ENCODE results near the gene KIAA0513.
"Not testable (repeated sequence)": the region's sequence is repeated elsewhere in the genome, so short reads cannot be mapped to it uniquely, and the experiment has no call there.

The KIAA0513 gene

DNA sequence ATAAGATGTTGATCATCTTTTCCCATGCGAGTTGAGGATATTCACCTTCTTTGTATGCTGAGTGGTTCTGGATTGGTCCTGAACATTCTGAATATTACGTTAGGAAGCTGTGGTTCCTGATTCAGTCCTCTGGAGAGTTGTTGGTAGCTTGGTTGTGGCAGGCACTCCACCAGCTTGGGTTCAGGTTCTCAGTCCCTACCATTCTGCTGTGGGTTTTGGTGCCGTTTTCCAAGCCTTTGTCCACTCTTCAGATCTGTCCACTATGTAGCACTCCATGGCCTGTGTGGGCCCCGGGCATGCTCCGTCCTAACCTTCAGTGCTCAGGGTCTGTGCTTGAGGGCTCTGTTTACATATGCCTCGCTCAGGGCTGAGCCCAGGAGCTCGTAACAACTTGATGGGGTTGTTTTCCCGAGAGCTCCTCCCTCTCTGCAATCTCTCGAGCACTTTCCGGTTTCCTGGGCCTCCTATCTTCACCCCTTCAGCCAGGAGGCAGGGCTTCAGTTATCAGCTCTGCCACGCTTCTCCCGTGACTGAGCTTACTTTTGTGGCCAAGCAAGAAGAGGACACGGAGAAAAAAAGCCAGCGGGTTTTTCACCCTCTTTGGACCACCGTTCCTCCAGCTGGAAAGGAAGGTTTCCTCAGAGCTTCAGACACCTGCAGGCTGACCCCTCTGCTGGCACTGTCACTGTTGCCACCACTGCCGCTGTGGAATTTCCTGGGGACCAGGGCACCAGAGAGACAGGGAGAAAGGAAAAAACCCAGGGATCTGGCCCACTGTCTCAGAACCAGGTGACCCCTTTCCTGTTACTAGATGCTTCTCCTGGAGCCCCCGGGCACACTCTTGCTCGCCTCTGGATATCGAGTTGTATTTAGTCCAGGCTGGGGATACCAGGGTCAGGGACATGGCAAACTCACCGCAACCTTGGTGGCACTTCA lies 19.6 kb downstream of the KIAA0513 start:
- no peak for DNase-seq

DNA sequence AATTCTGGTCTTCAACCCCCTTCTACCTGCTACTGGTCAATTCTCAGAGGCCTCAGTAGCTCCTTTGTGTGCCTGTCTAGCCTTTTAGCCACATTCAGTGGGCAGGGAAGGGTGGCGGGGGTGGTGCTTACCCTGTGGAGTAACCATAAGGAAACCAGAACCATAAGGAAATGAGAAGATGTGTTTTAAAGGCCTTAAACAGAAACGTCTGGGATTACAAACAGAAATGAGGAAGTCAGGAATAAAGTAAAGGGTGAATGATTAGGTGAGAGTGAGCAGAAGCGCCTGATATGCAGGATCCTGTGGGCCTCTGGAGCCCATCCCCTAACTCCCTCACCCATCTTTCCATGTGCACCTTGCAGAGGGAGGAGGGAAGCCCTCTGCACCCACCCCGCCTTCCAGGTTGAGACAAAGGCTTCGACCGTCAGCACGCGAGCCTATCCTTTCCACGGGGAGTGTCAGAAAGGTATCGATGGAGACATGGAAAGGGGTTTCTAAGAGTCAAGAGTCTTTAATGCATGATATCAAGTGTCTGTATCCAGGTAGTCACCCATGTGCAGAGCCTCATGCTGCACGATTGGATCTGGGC lies 20.4 kb downstream of the KIAA0513 start:
- DNase-seq: no peak

DNA sequence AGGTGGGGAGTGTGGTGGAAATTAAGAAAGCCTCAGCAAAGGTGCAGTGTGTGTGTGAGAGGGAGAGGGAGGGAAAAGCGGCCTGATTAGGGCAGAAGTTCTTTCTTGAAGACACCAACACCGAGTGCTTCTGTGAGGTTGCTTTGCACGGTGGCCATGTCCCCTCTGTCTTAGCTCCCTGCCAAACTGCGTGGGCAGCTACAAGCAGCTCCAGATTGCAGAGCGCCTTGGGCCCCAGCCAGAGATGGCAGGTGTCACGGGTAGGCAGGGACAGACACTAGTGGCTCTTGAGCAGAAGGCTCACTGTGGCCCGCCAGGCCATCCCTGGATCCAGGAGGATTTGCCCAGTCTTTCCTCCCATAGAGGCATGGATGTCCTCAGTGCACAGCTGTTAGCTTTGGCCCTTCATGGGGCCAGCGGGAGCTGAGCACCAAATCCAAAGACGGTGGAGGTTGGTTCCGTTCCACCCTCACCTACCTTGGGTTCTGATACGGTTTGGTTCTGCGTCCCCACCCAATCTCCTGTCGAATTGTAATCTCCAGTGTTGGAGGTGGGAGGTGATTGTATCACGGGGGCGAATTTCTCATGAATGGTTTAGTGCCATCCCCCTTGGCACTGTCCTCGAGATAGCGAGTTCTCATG lies 21.4 kb downstream of the KIAA0513 start:
- DNase-seq: peak in 20 of 58 donors; percentile 10 to 78 (median 36)

DNA sequence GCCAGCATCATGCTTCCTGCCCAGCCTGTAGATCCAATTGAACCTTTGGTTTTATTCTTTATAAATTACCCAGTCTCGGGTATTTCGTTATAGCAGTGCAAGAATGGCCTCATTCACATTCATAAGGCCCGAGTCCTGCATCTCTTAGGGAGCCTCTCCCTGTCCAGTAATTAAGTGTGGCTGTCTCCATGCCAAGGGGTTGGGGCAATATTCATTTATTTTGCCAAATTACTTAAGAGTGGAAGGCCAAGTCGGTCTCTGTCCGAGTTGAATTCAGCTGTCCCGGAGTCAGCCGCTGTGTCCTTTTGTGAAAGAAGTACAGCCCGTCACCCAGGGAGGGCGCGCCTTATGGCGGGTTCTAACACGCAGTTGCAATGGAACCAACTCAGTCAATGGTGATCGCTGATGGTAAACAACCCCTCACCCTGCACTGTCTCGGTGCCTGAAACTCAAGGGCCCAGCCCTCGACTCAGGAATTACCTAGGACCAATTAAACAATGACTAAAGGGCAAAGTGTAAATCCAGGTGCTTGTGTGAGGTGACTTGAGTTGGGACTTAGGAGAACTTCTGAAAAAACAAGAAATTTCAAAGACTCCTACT lies 22.2 kb downstream of the KIAA0513 start:
- no peak for DNase-seq

DNA sequence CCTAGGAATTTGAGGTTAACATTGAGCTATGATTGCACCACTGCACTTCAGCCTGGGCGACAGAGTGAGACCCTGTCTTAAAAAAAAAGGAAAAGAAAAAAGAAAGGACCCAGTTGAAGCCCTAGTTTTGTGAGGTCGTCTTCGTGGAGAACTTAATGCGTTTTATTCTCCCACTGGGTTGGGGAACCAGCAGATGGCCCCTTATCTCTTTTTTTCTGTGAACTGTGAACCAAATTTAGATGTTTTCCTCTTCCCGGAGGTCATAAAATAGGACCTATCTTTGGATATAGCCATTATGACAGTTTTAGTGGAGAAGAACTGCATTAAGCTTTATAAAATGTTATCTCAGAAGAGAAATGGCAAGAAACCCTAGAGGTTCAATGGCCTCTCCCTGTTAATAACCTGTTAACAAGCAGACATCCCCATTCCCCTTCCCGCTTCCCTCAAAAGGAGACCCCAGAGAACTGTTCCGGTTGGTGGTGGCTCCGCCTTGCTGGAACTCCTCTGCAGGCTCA lies 23.5 kb downstream of the KIAA0513 start:
- no peak for DNase-seq

DNA sequence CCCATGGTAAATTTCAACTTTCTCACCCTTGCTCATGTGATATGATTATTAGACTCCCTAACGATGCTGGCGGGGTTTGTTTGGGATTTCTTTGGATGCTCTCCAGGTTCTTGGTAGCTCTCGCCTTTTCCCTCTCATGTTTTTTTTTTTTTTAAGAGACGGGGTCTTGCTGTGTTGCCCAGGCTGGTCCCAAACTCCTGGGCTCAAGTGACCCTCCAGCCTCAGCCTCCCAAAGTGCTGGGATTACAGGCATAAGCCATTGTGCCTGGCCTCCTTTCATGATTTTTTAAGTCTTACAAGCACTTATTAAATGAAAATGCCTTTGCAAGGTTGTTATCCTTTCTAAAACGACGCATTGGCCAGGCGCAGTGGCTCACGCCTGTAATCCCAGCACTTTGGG lies 24.1 kb downstream of the KIAA0513 start:
- DNase-seq: no peak

DNA sequence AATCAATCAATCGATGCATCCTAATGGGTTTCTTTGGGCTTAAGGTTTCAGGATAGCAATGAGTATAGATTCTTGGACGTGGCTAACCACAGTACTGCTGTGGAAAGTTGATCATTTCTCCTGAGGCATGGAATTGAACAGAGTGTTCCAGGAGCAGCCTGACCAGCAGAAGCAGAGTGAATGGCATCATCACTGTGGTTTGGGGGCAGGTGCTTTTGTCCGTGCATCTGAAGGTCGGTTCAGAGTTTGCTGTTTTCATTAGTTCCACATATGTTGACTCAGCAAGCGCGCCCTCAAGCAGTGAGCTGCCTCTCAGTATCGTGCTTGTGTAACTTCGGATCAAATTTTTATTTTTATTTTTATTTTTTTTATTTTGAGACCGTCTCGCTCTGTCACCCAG lies 24.9 kb downstream of the KIAA0513 start:
- no peak for DNase-seq

DNA sequence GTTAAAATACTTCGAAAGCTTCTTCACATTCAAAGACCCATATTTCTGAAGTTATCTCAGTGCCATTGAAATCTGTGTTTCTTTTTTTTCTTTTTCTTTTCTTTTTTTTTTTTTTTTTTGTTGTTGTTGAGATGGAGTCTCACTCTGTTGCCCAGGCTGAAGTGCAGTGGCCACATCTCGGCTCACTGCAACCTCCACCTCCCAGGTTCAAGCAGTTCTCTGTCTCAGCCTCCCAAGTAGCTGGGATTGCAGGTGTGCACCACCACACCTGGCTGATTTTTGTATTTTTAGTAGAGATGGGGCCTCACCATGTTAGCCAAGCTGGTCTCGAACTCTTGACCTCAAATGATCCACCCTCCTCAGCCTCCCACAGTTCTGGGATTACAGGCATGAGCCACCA lies 26.7 kb downstream of the KIAA0513 start:
- not testable (repeated sequence) for DNase-seq

DNA sequence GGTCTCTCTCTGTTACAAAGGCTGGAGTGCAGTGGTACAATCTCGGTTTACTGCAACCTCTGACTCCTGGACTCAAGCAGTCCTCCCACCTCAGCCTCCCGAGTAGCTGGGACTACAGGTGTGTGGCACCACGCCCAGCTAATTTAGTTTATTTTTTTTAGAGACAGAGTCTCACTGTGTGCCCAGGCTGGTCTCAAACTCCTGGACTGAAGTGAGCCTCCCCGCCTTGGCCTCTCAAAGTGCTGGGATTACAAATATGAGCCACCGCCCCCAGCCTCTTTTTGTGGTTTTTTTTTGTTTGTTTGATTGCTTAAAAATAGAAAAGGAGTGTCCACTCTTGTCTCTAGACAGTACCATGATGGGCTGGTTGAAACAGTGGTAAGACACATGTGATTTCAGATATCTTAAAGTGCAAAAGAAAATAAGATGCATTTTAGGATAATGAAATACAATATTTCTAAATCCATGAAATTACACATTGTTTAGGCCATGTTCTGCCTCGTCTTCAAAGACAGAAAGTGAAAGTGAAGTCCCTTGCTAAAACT lies 27.4 kb downstream of the KIAA0513 start:
- DNase-seq: no peak

DNA sequence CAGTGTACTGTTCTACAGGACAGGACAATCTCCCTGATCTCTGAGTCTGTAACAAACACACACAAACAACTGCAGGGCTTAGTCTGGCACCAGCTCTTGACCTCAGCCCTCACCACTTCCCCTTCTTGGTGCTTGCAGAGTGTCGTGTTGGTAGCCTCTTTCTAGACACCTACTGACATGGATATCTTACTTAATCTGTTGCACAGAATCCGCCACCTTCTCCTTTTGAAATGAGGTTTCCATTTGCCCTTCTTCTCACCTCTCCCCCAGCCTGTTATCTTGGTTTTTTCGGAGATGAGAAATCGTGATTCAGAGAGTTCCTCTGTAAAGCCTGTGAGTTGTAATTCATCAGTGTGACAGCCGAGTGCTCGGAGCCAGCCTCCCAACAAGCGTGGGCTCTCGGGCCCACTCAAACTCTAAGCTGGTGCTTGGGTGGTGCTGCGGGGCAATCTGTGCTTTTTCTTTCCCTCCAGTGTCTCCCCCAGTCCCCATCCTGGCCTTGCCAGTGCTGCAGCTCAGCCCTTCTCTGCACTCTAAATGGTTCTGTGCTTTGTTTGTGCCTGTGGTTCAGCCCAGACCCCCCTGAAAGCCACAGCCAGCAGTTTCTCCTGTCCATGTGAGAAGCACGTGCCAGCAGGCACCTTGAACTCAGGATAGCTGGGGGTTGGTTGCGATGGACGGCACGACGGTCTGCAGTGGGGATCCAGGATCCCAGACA lies 28.1 kb downstream of the KIAA0513 start:
- peak in 30 of 58 donors; percentile 15 to 79 (median 48) for DNase-seq

DNA sequence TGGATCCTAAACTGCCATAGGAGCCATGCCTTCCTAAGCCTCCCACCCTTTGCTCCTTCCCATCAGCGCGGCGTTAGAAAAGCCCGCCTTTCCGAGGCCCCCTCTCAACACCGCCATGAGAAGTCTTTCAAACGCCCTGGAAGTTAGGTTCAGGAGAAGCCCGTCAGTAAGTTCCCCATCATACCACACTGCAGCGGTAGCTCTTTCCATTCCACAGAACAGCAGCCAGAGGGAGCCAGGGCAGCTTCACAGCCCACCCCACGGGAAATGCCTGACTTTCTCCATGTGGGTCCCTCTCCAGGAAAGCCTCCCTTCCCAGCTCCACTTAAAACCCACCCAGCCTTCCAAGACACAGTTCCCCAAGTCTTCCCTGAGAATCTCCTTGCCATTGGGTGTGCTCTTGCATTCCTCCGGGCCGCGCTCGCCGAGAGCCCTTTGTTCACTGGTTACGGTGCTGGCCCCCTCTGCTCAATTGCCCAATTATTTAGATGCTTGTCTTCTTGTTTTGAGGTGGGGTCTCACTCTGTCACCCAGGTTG lies 28.7 kb downstream of the KIAA0513 start:
- peak in 10 of 58 donors; percentile 4 to 39 (median 21) for DNase-seq

DNA sequence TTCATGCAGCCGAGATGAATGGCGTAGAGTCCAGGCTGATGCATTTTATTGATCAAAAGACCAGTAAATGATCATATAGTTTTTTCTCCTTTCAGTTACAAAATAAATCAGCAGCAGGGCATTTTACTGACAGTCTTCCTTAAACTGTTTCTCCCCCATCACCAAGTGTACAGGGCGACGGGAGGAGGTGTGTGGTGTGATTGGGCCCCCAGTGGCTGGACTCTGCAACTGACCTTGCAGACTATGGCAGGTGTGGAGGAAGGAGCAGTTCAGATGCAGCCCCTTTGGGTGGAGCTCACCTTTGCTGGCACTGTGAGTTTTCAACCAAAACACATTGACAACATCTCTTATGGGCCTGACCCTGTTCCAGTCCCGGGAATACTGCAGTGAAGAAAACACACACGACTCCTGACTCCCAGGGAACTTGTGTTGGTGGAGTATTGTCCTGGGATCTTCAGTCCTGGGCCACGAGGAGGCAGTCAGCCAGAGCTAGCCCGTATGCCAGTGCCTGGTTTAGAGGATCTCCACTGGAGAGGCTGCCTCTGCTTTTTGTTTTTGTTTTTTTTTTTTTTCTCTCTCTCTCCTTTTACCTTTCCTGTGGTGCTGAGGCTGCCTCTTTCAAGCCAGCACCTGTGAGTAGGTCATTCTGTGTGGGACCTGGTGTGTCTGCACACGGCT lies 29.8 kb downstream of the KIAA0513 start:
- DNase-seq: no peak

DNA sequence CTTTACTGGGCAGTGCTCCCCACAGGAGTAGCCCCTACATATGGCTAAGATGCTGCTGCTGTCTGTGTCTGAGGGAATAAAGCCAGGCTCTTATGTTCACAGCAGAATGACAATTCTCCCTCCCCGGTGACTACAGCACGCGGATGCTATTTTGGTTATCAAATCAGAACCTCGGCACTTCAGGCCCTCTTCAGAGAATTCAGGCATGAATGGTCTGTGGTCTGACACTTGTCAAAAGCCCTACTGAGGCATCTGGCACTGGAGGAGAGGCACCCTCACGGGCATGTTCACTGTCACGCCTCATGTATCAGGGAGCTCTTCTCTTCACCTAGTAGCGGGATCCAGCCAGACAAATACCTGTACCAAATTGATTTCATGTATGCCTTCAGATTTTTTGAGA lies 30.4 kb downstream of the KIAA0513 start:
- peak in 6 of 58 donors; percentile 13 to 45 (median 18) for DNase-seq

DNA sequence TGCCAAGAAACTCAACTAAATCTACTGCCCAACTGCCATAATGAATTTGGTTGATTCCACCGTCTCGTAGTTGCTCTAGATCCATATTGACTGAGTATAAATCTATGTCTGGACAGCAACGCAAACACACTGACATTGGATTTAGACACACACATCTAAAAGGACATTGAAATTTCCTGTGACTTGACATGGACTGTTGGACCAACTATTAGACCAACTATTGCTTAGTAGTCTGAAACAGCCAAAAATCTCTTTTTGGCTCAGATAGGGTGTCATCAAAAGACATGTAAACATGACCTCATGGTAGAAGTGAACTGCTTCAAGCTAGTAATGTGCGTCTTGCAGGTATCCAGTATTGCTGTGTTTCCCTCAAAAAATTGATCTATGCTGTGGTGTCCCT lies 31.3 kb downstream of the KIAA0513 start:
- no peak for DNase-seq

DNA sequence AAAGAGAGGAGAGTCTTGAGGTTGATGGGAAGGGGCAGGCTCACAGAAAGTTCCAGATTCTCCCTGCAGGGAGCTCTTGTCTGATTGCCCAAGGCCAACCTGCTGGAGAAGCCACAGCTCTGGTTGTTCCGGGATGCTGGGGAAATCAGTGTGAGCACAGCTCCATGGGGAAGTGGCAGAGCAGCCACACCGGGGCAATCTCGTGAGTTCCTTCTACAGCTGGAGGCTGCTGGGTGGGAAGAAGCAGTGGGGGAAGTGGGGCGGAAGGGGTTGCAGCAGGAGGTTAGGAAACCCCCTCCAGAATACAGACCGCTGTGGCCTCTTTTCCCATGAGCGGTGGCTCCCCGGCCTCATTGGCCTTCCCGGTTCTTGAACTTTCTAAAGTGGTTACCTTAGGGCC lies 34.0 kb downstream of the KIAA0513 start:
- peak in 9 of 58 donors; percentile 7 to 33 (median 24) for DNase-seq

DNA sequence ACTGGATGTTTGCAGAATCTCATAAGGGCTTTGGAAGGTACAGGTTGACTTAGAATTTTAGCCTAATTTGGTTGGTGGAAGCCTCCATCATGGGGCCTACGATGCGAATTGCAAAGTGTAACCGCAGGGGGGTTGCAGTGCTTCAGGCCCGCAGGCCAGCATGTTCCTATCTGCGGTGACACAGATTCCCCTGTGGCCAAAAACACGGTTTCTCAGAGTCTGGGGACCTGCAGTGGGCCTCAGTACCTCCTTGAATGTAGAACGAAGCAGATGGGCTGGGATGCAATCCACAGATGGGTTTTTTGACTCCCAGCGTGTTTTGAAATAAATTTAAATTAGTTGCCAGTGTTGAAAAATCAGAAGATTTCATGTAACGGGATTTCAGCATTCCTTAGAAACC lies 34.7 kb downstream of the KIAA0513 start:
- no peak for DNase-seq

DNA sequence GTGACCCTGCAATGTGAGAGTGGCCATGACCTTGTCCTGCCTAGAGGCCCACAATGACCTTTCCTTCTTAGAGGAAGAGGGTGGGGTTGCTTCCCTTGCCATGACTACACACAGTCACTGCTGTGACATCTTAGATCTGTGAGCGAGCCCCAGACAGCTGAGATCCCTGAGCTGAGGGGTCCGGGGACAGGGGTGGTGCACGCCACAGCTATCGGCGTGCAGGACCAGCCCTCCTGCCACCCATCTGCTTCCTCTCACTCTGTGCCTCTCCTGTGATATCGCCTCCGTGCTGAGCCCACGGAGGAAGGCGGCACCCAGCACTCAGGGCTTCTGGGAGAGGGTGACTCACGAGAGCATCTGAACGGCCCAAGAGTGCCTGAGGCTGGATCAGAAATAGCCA lies 35.2 kb downstream of the KIAA0513 start:
- peak in 9 of 58 donors; percentile 17 to 53 (median 27) for DNase-seq

DNA sequence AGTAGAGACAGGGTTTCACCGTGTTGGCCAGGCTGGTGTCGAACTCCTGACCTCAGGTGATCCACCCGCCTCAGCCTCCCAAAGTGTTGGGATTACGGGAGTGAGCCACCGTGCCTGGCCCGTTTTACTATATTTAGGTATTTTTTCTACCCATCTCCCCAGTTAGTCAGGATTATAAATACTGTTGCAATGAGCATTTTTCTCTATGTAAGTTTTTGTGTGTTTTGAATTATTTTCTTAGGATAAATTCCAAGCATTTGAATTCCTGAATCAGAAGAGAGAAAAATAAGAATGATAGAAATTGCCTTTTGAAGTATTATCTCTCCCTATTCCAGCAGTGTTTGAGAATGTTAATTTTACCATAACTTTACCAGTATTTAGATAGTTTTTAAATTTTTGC lies 36.6 kb downstream of the KIAA0513 start:
- no peak for DNase-seq

DNA sequence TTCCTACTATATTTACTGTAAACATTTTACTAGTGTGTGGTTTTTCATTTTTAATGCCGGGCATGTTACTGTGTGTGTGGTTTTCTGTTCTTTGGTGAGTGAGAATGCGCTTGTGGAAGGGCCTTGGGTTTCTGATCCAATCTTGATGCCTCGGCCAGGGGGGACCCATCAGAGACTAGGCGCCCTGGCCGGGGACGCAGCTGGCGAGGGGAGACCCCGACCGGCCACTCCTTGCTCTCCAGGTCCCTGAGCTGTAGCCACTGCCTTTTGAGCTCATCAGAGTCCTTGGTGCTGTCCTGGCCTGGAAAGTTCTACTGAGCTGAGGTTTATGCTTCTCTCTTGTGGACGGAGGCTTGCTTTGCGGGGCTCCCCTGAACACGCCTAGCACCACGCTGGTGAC lies 37.5 kb downstream of the KIAA0513 start:
- DNase-seq: no peak

Data from anterior cingulate cortex (tissue), 58 donors.